NCI-H510A (cell line): ENCODE measurements around the gene SDHA.
A peak's percentile ranks its signal among the peaks of the same experiment; 100 is the strongest.
"Not testable (repeated sequence)": the region's sequence is repeated elsewhere in the genome, so short reads cannot be mapped to it uniquely, and the experiment has no call there.

Experiments used
- DNase-seq: peaks from one replicate; lab custom pipeline; 2025; lab: John Stamatoyannopoulos, UW

Gene SDHA

DNA sequence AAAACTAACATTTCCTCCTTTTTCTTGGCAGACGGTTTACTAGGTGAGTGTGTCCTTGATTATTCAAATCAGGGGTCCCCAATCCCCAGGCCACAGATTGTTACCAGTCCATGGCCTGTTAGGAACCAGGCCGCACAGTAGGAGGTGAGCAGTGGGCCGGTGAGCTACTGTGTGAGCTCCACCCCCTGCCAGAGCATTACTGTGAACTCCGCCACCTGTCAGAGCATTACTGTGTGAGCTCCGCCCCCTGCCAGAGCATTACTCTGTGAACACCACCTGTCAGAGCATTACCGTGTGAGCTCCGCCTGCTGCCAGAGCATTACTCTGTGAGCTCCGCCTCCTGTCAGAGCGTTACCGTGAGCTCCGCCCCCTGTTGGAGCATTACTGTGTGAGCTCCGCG is 39.0 kb downstream of the SDHA start:
- no peak for DNase-seq

DNA sequence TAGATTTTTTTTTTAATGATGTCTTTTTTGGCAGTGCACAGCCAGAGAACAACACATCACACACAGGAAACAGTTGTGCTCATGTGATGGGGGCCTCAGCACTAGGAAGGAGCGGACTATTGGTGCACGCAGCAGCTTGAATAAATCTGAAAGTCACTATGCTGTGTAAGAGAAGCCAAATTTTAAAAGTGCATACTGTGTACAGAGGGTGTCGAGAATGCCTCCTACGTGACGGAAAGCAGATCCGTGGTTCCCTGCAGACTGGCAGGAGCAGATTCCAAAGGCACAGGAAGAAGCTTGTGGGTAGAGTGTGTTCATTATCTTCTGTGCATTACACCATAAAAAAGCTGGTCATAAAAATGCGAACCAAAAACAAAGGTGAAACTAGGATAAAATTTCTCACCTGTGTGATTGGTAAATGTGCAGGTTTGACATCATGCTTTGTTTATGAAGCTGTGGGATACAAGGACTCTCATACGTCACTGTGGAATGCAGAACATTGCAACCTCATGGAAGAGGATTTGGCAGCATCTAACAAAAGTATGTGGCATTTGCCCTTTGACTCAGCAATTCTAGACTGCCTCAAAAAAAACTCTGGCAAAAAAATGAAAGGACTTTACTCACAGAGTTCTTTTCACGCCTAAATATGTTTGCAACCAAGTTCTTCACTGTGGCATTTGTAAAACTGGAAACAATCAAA is 45.3 kb downstream of the SDHA start:
- not testable (repeated sequence) for DNase-seq

DNA sequence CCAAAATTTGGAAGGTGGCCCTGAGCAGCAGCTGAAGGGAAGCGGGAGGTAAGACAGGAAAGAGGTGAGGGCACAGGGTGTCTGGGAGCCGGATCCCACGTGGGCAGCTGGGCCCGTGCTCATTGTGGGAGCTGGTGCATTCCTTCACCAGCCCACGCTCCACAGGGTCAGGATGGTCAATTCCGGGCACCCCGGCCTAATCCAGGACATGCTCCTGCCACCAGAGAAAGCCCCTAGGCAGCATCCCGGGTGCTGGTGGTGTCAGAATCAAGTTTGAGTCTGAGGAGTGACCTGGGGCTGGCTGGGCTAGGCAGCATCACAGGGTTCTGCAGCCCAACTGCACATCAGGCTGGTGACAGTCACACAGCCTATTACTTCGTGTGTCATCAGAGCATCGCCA is 46.2 kb downstream of the SDHA start:
- DNase-seq = no peak

DNA sequence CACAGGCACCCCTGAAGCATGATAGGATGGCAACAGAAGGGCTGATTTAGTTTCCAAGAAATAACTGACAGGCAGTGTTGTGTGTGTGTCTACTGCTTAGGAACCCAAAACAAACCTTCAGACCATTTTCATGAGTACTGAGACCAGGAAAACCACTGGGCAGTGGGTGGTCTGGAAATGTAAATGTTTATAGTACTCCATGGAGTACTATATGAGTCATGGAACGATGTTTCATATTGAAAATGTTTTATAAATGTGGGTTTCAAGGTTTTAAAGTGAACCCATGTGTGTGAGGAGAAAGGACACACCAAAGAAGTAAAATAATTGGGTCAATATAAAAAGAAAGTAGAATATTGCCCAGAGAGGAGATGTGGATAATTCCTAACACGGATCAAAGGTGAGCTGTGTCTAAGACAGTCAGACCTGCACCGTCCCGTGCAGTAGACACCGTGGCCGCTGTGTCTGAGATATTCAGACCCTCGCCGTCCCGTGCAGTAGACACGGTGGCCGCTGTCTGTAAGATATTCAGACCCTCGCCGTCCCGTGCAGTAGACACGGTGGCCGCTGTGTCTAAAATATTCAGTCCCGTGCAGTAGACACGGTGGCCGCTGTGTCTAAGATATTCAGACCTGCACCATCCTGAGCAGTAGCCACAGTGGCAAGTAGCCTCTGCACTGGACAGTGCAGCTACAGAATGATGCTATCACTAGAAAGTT is 48.3 kb downstream of the SDHA start:
- DNase-seq = not testable (repeated sequence)

DNA sequence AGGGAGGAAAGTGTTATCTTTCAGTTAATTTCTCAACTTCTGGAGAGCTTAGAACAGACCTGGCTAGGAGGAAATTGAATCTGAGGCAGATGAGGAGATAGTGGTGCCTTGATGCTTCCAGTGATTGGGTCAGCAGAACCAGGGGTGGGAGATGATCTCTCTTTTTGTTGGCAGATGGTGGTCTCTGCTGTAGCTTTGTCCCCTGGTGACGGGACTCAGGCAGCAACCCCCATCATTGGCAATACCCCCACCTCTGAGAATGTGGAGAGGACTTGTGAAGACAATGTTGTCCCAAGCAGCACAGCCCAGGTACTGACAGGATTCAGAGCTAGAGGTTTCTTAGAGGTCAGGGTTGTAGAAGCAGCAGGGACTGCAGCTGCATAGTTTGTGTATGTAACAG is 49.6 kb downstream of the SDHA start:
- no peak for DNase-seq

DNA sequence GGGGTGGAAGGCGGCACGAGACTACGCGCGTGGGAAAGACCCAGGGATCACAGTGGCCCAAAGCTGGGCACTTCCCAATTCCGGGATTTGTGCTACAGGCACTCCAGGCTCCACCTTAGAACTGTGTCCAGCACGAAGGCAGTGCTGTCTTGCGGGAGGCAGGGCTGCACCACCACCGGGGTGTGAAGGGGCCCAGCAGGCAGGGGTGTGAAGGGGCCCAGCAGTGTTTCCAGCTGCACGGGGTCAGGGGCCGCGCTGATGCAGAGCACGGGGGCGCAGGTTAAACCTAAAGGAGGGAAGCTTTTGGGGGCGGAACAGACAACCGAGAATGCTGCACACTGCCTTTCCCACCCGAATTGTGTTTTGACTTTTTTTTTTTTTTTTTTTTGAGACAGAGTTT is 52.2 kb downstream of the SDHA start:
- no peak for DNase-seq

DNA sequence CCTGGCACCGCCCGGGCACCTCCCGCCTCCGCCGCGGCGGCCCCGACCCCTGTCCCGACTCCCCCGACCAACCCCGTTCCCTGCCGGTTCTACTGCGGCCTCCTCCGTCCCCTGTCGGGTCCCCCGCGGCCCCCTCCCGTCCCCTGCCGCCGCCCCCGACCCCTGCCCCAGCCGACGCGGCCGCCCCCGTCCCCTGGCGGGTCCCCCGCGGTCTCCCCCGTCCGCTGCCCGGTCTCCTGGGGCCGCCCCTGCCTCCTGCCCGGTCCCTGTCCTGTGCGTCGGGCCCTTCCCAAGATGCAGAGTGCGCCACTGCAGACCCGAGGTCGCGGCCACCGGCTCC is 53.7 kb downstream of the SDHA start:
- not testable (repeated sequence) for DNase-seq

DNA sequence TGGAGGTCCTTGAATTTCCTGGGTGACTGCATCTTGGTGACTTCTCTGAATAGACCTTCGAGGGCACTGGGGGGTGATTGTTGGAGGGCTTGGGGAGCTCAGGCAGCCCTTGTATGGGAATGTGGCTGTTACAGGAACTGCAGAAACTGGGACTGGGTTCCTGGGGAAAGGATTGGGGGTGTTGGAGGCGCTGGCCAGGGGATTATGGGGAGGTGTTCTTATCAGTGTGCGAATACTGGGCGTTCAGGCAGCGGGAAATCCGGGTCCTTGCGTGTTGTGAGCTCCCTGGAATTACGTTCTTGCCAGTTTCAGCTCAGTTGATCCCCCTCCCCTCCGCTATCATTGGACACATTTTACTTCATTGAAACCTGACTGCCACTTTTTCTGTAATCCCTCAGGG is 55.0 kb downstream of the SDHA start:
- DNase-seq = not testable (repeated sequence)

DNA sequence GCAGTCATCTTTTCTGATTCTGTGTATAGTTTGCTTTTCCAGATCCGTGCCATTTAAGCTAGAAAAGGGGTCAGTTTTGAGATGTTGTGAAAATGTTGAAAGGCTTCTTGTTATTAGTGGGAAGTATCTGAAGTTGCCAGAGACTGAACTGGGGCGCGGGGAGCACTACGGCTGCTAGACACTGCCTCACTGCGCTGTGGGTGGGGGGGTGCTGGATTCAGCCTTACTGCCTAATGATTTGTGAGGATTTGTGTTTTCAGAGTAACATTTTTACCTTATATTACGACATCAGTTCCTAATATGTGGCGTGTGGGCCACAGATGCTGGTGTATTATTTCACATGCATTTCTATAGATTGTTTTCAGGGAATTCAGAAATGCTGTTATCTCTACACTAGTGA is 55.4 kb downstream of the SDHA start:
- DNase-seq = not testable (repeated sequence)

DNA sequence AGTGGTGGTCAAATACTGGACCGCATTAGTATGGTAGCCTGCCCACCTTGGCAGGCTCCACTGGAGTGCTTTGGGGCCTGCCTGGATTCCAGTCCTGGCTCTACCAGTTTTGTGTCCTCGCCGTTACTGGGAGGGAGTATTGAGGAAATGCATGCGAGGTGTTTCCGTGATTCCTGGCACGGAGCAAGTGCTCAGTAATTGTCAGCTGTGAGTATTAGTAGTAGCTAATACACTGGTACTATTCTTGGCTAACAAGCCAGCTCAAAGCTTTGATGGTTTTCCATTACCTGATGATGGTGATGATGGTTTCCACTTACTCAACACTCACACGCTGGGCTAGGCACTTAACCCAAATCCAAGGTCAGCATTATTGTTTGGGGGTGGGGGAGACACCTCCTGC is 56.2 kb downstream of the SDHA start:
- not testable (repeated sequence) for DNase-seq

DNA sequence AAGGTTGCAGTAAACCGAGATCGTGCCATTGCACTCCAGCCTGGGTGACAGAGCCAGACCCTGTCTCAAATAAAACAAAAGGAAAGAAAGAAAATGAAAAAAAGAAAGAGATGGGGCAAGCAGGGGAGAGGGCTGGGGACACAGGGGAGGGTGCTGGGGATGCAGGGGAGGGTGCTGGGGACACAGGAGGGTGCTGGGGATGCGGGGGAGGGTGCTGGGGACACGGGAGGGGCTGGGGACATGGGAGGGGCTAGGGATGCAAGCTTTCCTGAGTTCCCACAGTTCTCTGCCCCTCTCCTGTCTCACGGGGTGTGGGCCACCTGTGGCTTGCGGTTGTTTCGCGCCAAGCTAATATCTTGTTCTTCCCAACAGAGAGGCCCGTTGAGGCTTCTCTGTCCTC is 60.5 kb downstream of the SDHA start:
- no peak for DNase-seq

DNA sequence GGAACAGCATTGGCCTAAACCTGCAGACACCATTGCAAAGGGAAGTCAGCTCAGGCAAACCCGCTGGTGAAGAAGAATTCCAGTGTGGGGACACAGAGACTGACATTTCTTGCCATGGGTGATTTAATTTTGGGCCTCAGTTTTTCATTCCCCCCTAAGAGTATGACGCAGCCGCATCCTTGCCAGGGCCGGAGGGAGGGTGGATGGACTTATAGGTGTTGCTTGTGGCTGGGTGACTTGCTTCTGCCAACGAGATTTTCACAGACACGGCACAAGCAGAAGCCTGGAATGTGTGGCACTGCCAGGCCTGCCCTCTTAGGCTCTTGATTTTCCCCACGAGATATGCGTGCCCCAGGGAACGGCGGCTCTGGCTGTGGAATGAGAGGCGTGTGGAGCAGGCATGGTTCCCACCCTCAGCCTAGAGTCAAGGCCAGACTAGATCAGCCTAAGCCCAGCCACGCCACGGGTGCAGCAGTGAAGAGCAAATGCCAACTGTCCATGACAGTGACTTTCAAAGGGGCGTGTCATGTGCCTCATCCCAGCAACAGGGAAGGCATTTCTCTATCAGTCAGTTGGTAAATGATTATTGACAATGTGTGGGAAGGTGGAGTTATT is 61.0 kb downstream of the SDHA start:
- not testable (repeated sequence) for DNase-seq

DNA sequence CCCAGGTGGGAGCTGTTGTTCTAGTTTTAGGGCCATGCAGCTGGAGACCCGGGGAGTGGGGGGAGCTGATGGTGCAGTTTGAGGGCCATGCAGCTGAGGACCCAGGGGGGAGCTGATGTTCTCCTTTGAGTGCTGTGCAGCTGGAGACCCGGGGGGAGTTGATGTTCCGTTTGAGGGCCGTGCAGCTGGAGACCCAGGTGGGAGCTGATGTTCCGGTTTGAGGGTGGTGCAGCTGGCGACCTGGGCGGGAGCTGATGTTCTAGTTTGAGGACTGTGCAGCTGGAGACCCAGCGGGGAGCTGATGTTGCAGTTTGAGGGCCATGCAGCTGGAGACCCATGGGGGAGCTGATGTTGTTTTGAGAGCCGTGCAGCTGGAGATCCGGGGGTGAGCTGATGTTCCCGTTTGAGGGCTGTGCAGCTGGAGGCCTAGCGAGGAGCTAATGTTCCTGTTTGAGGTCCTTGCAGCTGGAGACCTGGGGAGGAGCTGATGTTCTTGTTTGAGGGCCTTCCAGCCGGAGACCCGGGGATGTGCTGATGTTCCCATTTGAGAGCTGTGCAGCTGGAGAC is 68.0 kb downstream of the SDHA start:
- no peak for DNase-seq

DNA sequence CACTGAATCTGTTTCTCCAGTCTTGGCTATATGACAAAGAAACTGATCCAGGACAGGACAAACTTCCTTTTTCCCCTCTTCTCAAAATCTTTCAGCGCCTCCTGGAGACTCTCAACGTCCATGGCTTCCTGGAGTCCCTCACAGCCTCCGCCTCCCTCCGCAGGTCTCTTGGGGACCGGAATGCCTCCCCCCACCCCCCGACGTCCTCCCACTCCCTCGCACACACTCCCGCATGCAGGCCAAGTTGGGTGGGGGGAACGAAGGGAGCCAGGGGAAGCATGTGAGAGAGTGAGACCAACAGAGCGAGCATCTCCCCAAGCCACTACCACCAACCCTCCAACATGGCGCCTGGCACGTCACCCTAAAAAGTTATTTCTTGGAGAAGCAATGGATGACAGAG is 72.1 kb downstream of the SDHA start:
- not testable (repeated sequence) for DNase-seq

DNA sequence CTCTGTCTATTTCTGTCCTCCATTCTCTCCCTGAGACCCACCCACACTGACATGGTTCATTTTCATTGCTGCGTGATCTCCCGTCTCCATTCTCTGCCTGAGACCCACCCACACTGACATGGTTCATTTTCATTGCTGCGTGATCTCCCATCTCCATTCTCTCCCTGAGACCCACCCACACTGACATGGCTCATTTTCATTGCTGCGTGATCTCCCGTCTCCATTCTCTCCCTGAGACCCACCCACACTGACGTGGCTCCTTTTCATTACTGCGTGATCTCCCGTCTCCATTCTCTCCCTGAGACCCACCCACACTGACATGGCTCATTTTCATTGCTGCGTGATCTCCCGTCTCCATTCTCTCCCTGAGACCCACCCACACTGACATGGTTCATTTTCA is 73.2 kb downstream of the SDHA start:
- DNase-seq = not testable (repeated sequence)

DNA sequence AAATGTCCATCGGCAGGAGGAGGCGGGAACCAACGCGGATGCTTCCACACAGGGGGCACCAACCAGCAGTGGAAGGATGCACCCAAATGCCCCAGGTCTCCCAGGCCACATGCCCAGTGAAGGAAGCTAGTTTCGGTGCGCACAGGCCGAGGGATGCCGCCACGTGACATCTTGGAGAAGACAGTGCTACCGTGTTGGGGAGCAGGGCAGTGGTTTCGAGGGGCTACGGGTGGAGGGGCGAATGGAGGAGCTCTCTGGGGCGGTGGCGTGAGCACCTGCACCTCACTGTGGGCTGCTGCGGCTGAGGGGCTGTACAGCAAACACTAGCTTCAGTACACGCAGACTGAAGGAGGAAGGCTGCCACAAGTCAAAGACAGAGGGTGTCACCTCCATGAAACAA is 76.7 kb downstream of the SDHA start:
- not testable (repeated sequence) for DNase-seq

DNA sequence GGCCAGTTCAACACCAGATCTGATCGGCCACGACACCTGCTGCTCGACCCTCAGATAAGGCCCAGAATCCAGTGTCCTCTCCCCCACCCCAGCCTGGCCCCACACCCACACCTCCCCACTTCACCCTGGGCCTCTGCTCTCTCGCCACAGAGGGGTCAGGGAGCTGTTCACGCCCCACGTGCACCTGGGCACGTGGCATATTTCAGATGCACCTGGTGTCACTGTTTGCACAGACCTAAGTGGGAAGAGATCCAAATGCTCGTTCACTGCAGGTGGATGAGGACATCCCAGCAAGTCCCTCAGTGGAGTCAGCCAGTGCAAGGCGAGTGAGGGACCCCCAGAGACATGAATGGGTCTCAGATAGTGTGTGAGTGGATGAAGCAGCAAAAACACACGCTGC is 78.1 kb downstream of the SDHA start:
- peak; percentile 44 for DNase-seq

DNA sequence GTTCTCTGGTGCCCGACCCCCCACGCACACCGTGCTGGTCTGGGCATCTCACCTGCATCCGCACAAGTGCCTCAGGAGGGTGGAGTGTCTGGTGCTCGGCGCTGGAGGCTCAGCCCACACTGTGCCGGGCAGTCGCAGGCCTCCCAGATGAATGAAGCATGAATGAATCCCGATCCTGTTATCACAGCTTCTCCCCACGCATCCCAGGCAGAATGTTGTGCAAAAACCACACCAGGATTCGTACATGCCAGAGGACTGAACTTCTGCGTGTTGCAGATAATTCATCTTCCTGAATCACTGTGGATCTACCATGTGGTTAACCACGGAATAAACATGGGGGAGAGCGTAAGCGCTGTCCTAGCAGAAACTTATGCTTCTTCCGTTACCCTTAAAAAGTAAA is 78.8 kb downstream of the SDHA start:
- DNase-seq = not testable (repeated sequence)

DNA sequence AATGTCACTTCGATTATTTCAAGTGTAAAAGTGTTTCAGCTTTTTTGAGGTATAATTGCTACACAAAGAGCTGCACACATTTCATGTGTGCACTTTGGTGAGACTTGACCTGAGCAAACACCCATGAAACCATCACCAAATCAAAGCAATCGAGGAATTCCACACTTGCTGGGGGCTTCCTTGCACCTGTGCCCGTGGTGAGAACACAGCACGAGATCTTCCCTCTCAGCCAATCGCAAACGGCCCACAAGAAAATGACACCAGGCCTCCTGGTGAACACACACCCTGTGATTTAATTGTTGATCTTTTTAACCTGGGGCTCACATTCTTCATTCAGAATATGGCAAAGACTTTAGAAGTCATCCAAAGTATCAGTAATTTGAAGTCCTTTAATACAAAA is 79.3 kb downstream of the SDHA start:
- not testable (repeated sequence) for DNase-seq

DNA sequence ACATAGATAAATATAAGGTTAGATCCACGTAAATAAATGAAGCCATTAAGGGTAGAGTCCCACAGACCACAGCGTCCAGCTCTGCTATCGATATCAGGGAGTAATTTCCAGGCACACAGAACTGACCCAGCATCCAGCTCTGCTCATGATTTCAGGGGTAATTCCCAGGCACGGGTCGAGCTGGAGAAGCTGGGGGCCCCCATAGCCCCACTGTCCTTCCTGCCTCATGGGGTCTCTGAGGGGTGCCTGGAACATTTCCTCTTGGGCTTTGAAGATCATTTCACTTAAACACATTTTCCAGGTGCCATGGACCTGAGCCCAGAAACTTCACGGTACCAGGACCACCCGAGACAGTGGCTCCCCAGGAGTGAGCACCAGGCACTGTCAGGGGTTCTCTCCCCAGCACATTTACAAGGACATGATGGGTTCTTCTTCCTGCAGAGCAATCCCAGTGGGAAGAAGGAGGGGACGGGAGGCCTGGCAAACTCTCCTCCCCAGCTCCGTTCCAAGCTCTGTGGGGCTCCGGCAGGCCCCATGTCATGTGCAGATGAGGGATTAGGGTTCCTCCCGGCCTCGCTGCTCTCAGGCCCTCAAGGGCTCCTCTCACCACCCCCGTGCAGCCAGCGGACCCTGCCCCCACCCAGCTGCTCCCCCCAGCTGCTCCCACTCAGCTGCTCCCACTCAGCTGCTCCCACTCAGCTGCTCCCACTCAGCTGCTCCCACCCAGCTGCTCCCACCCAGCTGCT is 80.0 kb downstream of the SDHA start:
- DNase-seq = not testable (repeated sequence)

DNA sequence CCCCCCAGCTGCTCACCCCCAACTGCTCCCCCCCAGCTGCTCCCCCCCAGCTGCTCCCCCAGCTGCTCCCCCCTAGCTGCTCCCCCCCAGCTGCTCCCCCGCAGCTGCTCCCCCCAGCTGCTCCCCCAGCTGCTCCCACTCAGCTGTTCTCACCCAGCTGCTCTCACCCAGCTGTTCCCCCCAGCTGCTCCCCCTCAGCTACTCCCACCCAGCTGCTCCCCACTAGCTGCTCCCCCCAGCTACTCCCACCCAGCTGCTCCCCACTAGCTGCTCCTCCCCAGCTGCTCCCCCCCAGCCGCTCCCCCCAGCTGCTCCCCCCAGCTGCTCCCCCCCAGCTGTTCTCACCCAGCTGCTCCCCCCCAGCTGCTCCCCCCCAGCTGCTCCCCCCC is 80.6 kb downstream of the SDHA start:
- DNase-seq = no peak

DNA sequence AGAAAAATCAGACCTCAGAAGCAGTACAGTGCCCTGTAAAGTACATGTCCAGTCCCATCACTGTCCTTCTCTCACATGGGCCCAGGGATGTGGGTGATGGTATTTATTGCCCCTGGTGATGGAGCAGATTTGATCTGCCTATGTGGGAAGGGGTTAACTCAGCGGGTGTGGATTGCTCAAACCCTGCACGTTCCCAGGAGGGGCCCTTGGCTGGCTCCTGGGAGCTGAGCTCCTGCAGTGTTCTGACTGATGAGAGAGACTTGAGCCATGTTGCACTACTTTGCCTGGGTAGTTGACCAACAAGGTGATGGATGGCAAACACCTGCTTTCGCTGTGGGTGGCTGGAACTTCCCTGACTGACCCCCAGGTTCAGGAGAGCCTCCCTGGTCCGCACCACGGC is 81.8 kb downstream of the SDHA start:
- not testable (repeated sequence) for DNase-seq
